GM21576 (cell line): ENCODE measurements around the gene GHRHR.

Source experiments
- ATAC-seq: cut with Tn5 transposase; IDR thresholded peaks from one replicate; pipeline ENCODE4 v1.9.1; 2021; ENCODE audit warnings: mild to moderate bottlenecking, moderate library complexity; ENCODE audit not compliant: unreplicated experiment

The GHRHR gene

DNA sequence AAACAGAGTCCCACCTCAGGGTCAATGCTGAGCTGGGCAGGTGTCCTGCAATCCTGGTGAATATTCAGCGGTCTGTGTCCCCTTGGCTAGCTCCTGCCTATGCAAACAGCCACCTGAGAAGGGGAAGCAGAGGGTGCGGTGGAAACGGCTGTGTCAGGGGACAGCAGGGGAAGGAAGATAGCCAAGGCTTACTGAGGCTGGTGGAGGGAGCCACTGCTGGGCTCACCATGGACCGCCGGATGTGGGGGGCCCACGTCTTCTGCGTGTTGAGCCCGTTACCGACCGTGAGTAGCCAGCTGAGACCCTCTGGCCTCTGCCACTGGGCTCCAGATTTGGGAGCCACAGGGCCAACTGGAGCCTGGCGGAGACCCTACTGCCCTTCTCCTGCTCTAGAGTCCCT, at the start of gene GHRHR:
Gene GHRHR, plus strand, starts transcription at position 112 of the 400 bp plus-strand sequence. Its CDS starts 116 bp downstream, at position 228.
- ATAC-seq = no peak

GRCh38 chr7:30914596-30914995, 49.2 kb upstream of the GHRHR start:
- ATAC-seq = no peak

GRCh38 chr7:30915005-30915601, 48.6 kb upstream of the GHRHR start:
- no peak for ATAC-seq

GRCh38 chr7:30915751-30916150, 48.0 kb upstream of the GHRHR start:
- no peak for ATAC-seq

- ATAC-seq = no peak
These were observed 47.5 kb upstream of the GHRHR start for GRCh38 chr7:30916255-30916654.

DNA sequence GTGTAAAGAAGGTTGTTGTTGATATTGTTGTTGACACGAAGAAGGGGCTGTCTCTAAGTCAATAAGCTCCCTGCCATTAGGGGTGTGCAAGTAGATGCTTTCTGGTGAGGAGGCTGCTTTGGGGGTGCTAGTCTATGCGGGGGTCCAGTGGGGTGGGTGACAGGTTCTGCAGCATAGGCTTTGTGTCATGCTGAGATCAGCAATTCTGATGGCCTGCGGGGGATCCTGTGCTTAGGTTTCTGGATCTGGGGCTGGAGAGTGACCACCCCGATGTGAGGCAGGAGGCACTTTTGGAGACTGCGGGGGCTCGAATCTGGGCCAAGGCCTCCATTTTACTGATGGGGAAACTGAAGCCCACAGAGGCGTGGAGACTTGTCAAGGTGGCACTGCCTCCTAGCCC, 47.0 kb upstream of the GHRHR start:
- ATAC-seq = no peak

DNA sequence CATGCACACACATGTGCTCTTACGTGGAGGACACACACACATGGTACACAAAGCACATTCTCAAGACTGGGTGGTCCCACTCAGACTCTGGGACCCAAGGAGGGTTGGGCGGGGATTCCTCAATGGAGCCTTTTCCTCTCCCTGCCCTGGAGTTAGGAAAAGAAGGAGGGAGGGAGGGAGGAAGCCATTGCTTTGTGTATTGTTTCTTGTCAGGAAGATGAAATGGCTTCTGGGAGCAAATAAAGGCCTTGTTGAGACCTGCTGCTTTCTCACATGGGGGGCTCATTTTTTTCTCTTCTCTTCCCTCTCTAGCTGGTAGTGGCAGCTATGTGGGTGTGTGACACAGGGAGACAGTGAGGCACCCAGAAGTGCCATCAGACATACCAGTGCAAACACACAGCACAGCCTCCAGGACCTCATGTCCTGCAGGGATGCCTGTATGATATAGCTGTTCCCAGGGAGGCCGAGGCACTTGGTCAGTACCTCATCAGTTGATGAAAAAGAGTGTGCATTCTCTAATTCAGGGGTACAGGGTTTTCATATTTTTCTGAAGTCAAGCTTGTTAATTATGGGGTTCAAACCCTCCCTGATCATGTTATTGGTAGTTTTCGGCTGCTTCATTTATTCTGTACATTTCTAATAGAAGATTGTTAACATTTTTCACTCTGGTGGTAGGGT, 46.4 kb upstream of the GHRHR start:
- no peak for ATAC-seq

- no peak for ATAC-seq
These were observed 45.1 kb upstream of the GHRHR start for GRCh38 chr7:30918676-30919075.

GRCh38 chr7:30920021-30920583, 43.7 kb upstream of the GHRHR start:
- ATAC-seq = no peak

- no peak for ATAC-seq
These were observed 42.9 kb upstream of the GHRHR start for GRCh38 chr7:30920584-30921539.

DNA sequence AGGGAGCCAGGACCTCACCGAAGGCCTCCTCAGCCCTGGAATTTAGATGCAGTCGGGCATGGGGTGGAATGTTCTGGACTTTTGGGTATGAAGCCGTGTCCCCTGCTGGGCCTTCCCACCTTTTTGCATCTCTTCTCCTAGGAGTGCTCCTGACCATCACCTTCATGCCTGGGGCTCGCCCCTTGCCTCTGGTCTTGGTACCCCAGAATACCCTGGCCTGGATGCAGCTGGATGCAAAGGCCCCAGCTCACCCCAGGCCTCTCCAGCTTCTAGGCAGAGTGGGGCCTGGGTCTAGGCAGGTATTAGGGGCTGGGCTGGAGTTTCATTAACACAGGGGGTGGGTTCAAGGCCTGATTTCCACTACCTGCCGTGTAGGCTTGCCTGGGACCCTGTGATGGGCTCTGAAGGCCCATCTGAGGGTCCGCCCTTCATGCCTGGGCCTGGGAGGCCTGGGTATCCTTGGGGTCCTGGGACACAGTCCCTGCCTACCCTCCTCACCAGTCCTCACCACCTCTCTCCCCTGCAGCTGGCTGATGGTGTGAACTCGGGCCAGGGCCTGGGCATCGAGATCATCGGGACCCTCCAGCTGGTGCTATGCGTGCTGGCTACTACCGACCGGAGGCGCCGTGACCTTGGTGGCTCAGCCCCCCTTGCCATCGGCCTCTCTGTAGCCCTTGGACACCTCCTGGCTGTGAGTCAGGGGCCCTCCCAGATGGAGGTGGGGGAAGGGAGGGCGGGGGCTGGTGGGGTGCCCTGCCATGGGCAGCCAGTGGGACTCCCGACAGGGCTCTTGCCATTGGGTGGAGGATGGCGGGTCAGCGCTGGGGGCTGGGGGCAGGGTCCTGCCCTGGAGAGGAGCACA, 42.0 kb upstream of the GHRHR start:
- ATAC-seq = no peak

DNA sequence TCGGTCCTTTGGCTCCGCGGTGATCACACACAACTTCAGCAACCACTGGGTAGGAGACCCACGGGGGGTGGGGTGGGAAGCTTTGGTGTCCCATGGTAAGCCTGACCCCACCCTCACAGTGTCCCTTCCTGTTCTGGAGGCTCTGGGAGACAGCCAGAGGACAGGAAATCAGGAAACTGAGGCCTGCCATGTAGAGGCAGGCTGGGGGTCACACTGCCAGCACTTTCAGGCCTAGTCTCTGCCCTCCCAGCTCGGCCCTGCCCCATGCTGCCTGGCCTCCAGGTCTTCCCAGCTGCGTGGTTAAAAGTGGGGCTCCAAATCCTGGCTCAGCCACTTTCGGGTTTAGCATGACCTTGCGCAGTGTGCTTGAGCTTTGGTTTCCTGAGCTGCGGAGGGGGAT, 41.2 kb upstream of the GHRHR start:
- ATAC-seq = no peak

DNA sequence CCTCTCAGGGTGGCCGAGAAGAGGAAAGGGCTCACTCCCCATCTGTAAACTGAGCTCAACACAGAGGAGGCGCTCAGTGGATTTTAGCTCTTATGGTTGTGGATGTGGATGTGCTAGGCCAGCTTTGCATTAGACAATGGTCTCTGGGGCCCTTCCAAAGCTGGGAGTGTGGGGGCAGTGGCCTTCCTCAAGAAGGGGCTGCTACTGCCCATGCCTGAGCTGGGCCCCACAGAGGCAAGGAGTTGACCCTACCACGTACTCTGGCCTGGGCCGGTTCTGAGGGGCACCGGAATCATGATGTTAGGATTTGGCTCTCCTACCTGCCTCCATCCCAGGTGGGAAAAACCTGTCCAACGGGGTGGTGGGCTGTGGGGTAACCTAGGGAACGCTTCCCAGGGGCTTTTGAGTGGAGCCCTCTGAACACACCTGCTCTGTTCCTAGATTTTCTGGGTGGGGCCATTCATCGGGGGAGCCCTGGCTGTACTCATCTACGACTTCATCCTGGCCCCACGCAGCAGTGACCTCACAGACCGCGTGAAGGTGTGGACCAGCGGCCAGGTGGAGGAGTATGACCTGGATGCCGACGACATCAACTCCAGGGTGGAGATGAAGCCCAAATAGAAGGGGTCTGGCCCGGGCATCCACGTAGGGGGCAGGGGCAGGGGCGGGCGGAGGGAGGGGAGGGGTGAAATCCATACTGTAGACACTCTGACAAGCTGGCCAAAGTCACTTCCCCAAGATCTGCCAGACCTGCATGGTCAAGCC, 40.6 kb upstream of the GHRHR start:
- no peak for ATAC-seq

DNA sequence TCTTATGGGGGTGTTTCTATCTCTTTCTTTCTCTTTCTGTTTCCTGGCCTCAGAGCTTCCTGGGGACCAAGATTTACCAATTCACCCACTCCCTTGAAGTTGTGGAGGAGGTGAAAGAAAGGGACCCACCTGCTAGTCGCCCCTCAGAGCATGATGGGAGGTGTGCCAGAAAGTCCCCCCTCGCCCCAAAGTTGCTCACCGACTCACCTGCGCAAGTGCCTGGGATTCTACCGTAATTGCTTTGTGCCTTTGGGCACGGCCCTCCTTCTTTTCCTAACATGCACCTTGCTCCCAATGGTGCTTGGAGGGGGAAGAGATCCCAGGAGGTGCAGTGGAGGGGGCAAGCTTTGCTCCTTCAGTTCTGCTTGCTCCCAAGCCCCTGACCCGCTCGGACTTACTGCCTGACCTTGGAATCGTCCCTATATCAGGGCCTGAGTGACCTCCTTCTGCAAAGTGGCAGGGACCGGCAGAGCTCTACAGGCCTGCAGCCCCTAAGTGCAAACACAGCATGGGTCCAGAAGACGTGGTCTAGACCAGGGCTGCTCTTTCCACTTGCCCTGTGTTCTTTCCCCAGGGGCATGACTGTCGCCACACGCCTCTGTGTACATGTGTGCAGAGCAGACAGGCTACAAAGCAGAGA, 39.9 kb upstream of the GHRHR start:
- ATAC-seq = no peak

GRCh38 chr7:30924624-30925023, 39.1 kb upstream of the GHRHR start:
- no peak for ATAC-seq

- no peak for ATAC-seq
These were observed 38.6 kb upstream of the GHRHR start for GRCh38 chr7:30925117-30925516.

- ATAC-seq = no peak
These were observed 37.8 kb upstream of the GHRHR start for GRCh38 chr7:30925913-30926312.

GRCh38 chr7:30926313-30926712, 37.4 kb upstream of the GHRHR start:
- ATAC-seq = no peak

DNA sequence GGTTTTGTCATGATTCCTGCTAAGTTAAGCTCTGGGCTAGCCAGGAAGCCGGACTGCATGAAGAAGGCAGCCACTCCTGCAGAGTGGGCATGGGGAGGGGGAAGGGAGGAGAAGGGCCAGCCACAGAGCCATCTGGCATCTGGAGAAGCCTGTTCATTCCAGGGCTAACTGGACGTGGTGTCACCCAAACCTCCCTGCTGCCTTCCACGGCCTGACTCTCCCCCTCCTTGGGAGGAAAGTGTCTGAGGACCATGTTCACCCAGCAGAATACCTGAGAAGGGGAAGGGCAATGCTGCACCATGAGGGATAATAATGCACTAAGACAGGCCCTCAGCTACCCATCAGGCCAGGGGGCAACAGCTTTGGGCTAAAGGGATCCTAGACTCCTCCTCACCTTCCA, 36.7 kb upstream of the GHRHR start:
- no peak for ATAC-seq
